Suppressor macrophage treated with lipopolysaccharide for 4 hours (primary cell): ENCODE results near the gene TMEM121.

ENCODE experiments used
- DNase-seq: peaks from one replicate; pipeline ENCODE4 v3.0.0-alpha.2; 2020

Gene TMEM121

GRCh38 chr14:105487449-105487985, 38.9 kb upstream of the TMEM121 start:
- peak; percentile 66 for DNase-seq

DNA sequence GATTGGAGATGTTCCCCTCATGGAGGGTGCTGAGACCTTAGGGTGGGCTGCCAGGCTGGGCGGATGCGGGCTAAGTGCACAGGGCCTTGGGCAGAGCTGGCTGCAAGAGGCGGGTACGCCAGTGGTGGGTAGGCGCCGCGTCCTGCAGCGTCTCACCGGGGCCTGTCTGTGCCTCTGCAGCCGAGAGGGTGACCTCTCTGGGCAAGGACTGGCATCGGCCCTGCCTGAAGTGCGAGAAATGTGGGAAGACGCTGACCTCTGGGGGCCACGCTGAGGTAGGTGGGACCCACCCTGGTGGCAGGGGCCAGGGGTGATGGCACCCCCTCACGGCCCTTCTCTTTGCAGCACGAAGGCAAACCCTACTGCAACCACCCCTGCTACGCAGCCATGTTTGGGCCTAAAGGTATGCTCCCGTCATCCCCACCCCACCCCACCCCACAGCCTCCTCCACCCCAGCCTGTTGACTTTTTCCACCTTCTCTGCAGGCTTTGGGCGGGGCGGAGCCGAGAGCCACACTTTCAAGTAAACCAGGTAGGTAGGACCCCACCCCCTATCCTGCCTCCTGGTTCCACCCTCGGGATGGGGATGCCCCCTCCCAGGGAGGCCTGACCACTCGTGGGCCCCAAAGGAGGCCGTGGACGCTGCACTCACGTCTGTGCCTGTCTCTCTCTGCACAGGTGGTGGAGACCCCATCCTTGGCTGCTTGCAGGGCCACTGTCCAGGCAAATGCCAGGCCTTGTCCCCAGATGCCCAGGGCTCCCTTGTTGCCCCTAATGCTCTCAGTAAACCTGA, 38.2 kb upstream of the TMEM121 start:
- DNase-seq, result no peak

DNA sequence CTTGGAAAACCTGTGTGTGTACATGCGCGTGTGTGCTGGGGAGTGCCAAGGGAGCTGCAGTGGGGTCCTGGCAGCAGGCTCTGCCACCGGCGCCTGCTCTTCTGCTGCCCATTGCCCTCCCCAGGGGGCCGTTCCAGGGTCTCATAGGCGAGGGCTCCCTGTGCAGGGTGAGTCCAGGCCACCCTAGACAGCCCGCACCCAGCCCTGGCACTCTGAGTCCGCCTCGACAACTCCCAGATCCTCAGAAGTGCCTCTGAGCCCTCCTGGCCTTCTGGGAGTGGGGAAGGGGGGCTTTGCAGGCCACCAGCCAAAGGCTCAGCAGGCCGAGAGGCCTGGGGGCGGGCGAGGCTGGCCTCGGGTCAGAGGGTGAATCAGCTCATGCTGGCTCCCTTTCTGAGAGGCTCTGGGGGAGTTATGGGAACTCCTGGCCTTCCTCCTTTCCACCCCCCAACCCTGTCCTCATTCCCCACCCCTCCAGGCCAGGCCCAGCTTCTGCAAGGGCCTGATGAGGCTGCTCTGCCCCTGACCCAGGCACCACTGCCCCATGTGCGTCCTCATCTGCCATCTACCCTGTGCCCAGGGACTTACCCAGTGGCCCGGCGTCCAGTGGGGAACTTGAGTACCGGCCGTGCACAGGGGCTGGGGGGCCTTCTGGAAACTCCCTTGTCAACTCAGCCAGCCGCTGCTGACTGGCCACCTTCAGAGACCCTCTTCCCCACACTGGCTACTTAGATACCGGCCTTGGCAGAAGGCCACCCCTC, 37.4 kb upstream of the TMEM121 start:
- DNase-seq, result peak; percentile 32

DNA sequence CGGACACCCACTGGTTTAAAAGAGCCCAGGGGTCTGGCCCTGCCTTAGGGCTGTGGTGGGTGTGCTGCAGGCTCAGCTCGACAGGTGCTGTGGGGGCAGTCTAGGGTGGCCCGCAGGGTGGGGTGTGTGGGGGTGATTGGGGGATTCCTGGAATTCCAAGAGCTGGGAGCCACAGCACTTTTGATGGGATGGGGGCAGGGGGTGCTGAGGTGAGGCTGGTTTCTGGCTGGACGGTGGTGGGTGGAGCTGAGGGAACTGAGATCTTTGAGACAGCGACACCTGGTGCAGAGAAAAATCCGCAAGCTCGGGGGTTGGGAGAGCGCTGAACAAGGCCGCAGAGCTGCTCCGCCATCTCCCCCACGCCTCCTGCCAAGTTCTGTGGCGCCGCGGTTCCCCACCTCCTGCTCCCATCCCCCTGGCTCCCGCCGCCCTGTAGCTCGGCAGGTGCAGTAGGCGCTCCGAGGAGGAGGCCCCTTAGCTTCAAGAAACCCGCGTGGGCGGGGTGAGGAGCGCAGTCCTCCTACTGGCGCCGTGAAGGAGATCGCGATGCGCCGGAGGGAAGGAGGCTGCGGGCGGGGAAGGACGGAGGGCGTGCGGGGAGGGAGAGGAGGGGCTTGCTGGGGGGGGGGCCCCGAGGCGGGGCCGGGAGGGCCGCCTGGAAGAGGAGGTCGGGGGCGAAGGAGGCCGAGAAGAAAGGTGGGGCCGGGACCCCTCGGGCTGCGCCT, 36.7 kb upstream of the TMEM121 start:
- peak; percentile 70 for DNase-seq

DNA sequence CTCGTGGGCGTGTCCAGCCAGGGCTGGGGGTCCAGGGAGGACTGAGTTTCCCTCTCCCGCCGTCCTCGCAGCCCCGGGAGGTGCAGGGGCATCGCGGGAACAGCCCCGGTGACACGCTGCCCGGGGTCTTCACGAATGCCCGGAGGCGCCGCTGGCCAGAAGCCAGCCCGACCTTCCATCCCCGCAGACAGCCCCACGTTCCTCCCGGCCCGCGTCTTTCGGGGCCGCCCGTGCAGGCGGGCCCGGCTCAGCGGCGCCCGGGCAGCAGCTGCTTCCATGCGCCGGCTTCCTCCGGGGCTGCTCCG, 36.2 kb upstream of the TMEM121 start:
- no peak for DNase-seq

- peak; percentile 100 for DNase-seq
Measured at GRCh38 chr14:105490572-105491365, 35.6 kb upstream of the TMEM121 start, which contains the start of gene TEDC1. TSS of gene TEDC1 (plus strand) at chr14:105491246. CDS start at chr14:105491376, 130 bp downstream.

DNA sequence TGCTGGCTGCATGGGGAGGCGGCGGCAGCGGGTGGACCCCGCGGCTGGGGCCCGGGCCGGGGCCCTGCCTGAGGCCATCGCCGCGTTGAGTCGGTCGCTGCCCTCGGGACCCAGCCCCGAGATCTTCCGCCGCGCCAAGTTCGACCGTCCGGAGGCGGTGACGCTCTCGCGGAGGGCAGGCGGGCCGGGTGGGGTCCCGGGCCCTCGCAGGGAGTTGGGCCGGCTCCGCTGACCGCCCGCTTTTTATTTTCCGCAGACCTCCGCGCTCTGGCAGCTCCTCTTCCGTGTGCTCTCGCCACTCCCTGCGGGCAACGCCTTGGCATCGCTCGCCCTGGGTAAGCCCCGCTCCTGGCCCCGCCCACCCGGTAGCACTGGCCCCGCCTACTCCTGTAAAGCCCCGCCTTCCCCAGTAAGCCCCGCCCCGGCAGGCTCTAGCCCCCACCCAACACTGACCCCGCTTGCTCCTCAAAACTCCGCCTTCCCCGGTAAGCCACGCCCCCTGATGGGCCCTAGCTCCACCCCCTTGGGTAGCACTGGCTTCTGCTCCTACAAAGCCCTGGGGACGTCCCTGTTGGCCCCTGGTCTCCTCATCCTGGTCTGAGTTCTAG, 34.9 kb upstream of the TMEM121 start:
- peak; percentile 87 for DNase-seq

- DNase-seq, result no peak
Measured at GRCh38 chr14:105492031-105492970, 34.1 kb upstream of the TMEM121 start.

- no peak for DNase-seq
Measured at GRCh38 chr14:105492971-105493871, 33.2 kb upstream of the TMEM121 start.

- no peak for DNase-seq
Measured at GRCh38 chr14:105493921-105494605, 32.3 kb upstream of the TMEM121 start.

- DNase-seq, result no peak
Measured at GRCh38 chr14:105494606-105494929, 31.8 kb upstream of the TMEM121 start.

DNA sequence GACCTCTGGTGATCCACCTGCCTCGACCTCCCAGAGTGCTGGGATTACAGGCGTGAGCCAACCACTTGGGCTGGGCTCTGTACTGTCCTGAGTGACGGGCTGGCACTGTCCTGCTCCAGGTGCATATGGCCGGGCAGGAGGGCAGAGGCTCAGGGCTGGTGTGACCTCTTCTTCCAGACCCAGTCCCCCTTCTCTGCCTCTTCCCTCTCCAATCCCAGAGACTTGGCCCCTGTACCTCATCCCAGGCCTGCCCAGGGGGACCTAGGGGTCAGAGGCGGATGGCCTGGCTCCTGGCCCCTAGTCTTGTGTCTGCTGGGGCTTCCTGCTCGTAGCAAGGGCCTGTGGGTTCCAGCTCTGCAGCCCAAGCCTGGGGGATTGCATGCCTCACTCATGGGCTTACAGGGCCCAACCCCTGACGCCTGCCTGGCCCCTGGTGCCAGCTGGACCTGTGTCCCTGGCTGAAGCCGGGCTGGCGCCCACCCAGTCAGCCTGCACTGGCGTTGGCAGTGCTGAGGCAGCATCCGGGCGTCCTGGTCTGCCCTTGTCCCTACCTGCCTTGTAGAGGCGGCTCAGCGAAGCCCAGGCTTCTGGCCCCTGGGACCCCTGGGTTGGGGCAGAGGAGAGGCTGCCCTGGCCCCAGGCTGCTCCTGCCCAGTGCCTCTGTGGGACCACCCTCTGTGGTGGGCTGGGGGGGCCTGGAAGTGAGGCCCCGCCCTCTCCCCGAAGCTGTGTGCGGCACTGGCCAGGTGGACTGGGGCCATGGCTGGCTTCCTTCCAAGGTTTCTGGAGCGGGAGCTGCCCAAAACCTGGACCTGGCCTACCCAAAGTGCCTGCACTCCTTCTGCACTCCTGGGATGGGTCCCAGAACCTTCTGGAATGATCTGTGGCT, 31.0 kb upstream of the TMEM121 start:
- no peak for DNase-seq

- DNase-seq, result no peak
Measured at GRCh38 chr14:105495990-105496830, 30.2 kb upstream of the TMEM121 start.

DNA sequence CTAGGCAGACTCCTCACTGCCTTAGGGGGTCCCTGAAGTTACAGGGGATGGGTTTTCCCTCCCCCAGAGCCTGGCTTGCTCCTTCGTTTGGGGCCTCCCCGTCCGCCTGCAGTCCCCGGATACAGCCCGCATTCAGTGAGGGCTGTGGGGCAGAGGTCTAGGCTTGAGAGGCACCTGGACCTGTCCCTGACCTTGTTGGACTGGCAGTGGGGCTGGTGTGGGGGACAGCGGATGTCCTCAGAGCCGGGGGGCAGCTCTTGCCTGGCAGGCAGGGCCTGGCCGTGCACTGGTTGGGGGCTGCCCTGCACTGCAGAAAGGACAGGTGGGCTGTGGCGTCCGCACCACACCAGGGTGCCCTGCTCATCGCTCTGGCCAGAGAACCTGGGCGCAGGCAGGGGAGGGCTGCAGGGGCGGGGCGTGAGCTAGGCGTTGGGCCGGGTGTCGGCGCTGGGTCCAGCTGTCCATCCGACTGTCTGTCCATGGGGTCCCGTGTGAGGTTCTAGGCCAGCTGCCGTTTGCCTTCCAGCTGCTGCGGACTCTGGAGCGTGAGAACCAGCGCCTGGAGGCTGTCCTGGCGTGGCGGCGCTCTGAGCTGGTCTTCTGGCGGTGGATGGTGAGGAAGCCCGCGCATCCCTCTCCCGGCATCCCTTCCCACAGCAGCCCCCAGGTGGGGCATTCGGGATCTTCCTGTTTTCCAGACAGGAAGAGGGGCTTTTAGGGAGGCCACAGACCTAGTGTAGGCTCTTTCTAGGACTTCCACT, 29.4 kb upstream of the TMEM121 start:
- DNase-seq, result no peak

DNA sequence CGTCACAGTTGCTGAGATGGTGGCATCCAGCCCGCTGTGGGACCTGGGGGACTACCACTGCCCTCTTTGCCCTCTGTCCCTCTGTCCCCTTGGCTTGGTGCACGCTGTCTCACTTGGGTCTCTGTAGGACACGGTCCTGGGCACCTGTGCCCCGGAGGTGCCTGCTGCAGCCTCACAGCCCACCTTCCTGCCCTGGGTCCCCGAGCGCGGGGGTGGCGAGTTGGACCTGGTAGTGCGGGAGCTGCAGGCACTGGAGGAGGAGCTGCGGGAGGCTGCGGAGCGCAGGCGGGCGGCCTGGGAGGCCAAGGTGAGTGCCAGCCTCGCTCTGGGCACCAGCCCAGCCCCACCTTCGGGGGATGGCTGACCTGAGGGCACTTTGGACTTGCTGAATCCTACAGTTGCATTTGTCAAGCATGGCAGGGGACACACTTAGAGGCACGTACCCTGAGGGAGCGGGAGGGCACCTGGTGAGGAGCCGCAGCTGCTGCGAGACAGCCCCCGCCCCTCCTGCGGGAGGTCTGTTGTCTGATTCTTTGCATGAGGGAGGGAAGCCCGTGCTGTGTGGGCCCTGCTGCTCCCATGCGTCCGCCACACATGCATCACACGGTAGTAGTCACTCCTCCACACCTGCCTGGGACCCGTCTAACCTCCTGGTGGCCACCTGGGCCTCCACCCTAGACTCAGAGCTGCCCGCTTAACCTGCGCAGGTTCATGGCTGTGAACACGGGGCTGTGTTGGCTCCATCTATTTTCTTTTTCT, 28.5 kb upstream of the TMEM121 start:
- DNase-seq, result no peak
